Left lung (tissue), 10 donors: ENCODE data around the gene VPS39. TPM values are rescaled to one million over a fixed set of nuclear protein-coding genes. Genes with fewer than 3 reads are reported as not detected.

ENCODE experiments used
- ATAC-seq: fragments of 200-7000 bp; cut with Tn5 transposase; one replicate; pipeline ENCODE4 v1.9.1; 2020; ENCODE audit warnings: moderate library complexity
- DNase-seq, 4 donors: peaks; one replicate each; pipeline ENCODE4 v3.0.0-alpha.2; 2013 to 2020
- H3K27ac ChIP-seq, 2 donors: fragments of 200-600 bp; sonication (generic) in 1 of 2; one replicate each; pipeline versions ENCODE4 v1.5.0 to v1.8.0; 2020 to 2021
- H3K27me3 ChIP-seq, 2 donors: fragments of 200-600 bp; sonication (generic) in 1 of 2; one replicate each; pipeline versions ENCODE4 v1.5.0 to v1.8.0; 2020 to 2021
- H3K36me3 ChIP-seq, 2 donors: fragments of 200-600 bp; sonication (generic) in 1 of 2; one replicate each; pipeline versions ENCODE4 v1.5.0 to v1.8.0; 2020 to 2021
- H3K4me1 ChIP-seq, 2 donors: fragments of 200-600 bp; one replicate each; pipeline ENCODE4 v1.8.0; 2021
- H3K4me3 ChIP-seq, 2 donors: fragments of 200-600 bp; sonication (generic) in 1 of 2; one replicate each; pipeline versions ENCODE4 v1.5.0 to v1.8.0; 2020 to 2021; ENCODE audit warnings: mild to moderate bottlenecking in 1 of 2
- H3K9me3 ChIP-seq, 2 donors: fragments of 200-600 bp; sonication (generic) in 1 of 2; one replicate each; pipeline versions ENCODE4 v1.5.0 to v1.8.0; 2020 to 2021
- intact Hi-C, 2 donors: fragments of 100-400 bp; cut with DNase I; formaldehyde crosslinking; loops; one replicate each; pipeline versions ENCODE4 v1.11.2 to v1.14.2; 2022
- polyA plus RNA-seq, 6 donors: library from polyadenylated mRNA; unstranded; fragments of 120-200 nt; gene quantifications; one replicate each; pipeline ENCODE4 v1.2.1, GENCODE V29; 2013; ENCODE audit not compliant: insufficient read length in 6 of 6
- total RNA-seq, 2 donors: library from RNA; stranded (reverse); fragmentation: NEBNext Ultra II Directional; extraction: Animal tissue kit (Norgen Biotek cat#: 25700); gene quantifications; one replicate each; pipeline ENCODE4 v1.2.1, GENCODE V29; 2021
- TF ChIP-seq, protein P1 (sequence below), 2 donors: fragments of 200-600 bp; sonication (generic) in 1 of 2; IDR thresholded peaks; one replicate each; pipeline versions ENCODE4 v1.5.0 to v1.8.0; 2021; ENCODE audit warnings: antibody characterized with exemption in 2 of 2
- donor health status: DM: no; HTN: yes; CAD: no.
- donor health status: DM: no; HTN: no; CAD: no.

The VPS39 gene
- total and polyA plus RNA-seq, 8 donors: 57.8 to 87.7 (median 81.9) TPM

DNA sequence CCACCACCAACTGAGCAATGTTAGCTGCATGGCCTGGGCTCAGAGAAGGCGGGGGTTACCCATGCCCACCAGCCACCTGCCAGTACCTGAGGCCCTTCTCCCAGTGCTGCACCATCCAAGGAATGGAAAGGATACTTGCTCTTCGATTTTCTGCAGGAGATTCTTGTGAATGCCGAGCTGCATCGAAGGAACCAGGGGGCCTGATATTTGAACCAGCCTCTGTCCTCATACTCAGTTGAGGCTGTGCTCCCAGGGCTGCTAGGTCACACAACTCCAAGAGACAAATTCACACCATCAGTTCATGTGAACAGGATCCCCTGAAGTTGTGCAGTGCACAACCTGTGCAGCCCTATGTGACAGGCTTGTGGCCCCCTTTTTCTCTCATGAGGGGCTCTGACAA is 69.7 kb downstream of the VPS39 start:
- DNase-seq: peak in 1 of 4 donors; percentile 10
- Histone ChIP-seq H3K27me3 (no peaks in the 10 kb centered on the region), H3K9me3 (no peaks in the 10 kb centered on the region), H3K4me3 (no peak overlapping the region), H3K4me1 (no peaks in the 10 kb centered on the region), H3K36me3 (peaks cover 0 to 5% of the 10 kb centered on the region in 2 donors), H3K27ac (no peak overlapping the region)
- peak; percentile 2 for ATAC-seq
- intact Hi-C loops: loop anchor here in 1 of 2 donors (5.0 kb wide), 2 partner anchors 71 to 146 kb away; no protein-coding TSS in a partner anchor
- TF ChIP-seq, protein P1, sequence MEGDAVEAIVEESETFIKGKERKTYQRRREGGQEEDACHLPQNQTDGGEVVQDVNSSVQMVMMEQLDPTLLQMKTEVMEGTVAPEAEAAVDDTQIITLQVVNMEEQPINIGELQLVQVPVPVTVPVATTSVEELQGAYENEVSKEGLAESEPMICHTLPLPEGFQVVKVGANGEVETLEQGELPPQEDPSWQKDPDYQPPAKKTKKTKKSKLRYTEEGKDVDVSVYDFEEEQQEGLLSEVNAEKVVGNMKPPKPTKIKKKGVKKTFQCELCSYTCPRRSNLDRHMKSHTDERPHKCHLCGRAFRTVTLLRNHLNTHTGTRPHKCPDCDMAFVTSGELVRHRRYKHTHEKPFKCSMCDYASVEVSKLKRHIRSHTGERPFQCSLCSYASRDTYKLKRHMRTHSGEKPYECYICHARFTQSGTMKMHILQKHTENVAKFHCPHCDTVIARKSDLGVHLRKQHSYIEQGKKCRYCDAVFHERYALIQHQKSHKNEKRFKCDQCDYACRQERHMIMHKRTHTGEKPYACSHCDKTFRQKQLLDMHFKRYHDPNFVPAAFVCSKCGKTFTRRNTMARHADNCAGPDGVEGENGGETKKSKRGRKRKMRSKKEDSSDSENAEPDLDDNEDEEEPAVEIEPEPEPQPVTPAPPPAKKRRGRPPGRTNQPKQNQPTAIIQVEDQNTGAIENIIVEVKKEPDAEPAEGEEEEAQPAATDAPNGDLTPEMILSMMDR (IDR thresholded peaks at IDR 0.05): no peak

DNA sequence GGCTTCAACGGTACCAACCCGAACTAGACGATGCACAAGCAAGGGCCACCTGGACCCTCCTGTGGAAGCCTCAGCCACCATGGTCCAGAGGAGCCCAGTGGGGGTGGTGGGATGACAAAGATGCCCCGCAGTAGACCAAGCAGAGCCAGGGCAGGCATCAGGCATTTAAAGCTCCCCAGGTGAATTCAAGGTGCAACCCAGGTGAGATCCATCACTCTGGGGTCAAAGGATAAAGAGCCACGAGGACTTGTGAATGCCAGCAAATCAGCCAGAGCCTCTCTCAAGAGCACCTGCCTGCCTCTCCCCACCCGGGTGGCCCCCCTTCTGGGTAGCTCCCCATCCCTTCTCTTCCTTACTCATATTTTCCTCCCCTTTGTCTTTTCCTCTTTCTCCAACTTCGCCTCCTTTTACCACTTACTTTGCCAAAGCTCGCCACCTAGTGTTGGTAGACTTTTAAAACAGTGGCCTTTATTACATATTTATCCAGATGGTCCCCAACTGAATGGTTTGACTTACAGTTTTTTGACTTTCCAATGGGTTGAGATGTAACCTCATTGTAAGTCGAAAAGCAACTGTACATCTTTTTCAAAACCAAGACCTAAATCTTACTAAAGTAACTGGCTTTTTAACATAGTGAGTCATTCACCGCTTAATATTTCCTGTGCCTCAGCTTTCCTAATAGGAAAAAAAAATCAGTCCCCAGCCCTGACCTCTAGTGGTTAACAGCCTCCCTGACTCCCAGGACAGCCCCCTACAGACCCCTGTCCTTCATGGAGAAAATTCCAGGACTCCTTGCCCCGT is 70.4 kb downstream of the VPS39 start:
- Histone ChIP-seq H3K27ac (no peak overlapping the region), H3K27me3 (no peaks in the 10 kb centered on the region), H3K9me3 (no peaks in the 10 kb centered on the region), H3K4me1 (no peaks in the 10 kb centered on the region), H3K36me3 (peaks cover 0 to 5% of the 10 kb centered on the region in 2 donors), H3K4me3 (no peak overlapping the region)
- TF ChIP-seq, protein P1 (IDR thresholded peaks at IDR 0.05): peak; percentile 37 to 42
- ATAC-seq (peak; percentile 49), DNase-seq (peak in 1 of 4 donors; percentile 47)
- intact Hi-C loops: loop anchor here in 1 of 2 donors (5.0 kb wide), 2 partner anchors 70 to 145 kb away; no protein-coding TSS in a partner anchor

DNA sequence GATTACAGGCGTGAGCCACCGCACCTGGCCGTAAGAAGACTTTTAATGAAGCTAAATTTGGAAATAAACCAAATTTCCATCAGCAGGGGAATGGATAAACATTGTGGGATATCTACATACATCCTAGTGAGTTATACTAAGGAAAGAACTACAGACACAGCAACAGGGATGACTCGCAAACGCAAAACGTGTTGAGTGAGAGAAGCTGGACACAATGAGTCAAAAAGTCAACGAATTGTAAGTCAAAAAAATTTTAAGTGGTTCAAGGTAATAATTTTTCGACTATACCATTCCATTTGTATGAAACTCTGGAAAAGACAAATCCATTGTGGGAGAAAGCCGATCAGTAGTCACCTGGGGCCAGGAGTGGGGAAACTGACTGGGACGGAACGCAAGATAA is 71.6 kb downstream of the VPS39 start:
- H3K9me3 ChIP-seq: no peaks in the 10 kb centered on the region
- intact Hi-C loops: loop anchor here in 1 of 2 donors (5.0 kb wide), 2 partner anchors 69 to 144 kb away; no protein-coding TSS in a partner anchor
- H3K36me3 ChIP-seq: no peaks in the 10 kb centered on the region
- H3K27me3 ChIP-seq: no peaks in the 10 kb centered on the region
- ATAC-seq (no peak), DNase-seq (no peak)
- H3K27ac ChIP-seq: no peak overlapping the region
- no peaks in the 10 kb centered on the region for H3K4me1 ChIP-seq
- no peak overlapping the region for H3K4me3 ChIP-seq
- TF ChIP-seq, protein P1 (IDR thresholded peaks at IDR 0.05): no peak

DNA sequence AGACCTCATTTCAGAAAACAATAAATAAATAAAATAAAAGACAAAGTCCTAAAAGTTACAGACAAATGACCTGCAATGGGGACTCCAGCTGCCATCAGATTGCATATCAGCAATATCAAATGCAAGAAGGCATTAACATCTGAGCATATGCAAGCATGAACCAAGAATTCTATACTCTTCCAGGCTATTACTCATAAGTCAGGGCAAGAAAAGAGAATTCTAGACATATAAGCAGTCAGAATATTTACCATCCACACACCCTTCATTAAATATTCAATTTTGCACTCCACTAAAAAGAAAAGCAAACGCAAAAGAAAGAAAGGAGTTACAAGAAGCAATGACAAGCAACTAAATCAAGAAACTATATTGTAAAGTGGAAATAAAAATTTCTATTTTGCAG is 72.8 kb downstream of the VPS39 start:
- TF ChIP-seq, protein P1 (IDR thresholded peaks at IDR 0.05): no peak
- no peaks in the 10 kb centered on the region for H3K4me1 ChIP-seq
- H3K27ac ChIP-seq: no peak overlapping the region
- intact Hi-C loops: loop anchor here in 1 of 2 donors (5.0 kb wide), 2 partner anchors 68 to 143 kb away; no protein-coding TSS in a partner anchor
- no peaks in the 10 kb centered on the region for H3K9me3 ChIP-seq
- H3K27me3 ChIP-seq: no peaks in the 10 kb centered on the region
- no peak for DNase-seq
- ATAC-seq: no peak
- H3K4me3 ChIP-seq: no peak overlapping the region
- no peaks in the 10 kb centered on the region for H3K36me3 ChIP-seq

DNA sequence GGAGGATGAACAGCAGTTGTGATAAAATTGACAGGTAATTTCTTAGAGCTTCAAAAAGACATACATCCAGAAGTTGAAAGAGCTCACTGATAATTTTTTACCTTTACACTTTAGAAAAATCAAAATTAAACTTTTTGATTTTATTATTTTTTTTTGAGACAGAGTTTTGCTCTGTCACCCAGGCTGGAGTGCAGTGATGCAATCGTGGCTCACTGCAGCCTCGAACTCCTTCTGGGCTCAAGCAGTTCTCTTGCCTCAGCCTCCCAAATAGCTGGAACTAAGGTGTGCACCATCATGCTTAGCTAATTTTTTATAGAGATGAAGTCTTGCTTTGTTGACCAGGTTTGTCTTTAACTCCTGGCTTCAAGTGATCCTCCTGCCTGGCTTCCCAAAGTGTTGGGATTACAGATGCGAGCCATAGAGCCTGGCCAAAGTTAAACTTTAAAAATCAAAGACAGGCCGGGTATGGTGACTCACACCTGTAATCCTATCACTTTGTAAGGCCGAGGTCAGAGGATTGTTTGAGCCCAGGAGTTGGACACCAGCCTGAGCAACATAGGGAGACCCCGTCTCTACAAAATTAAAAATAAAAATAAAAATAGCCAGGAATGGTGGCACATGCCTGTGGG is 73.4 kb downstream of the VPS39 start:
- Histone ChIP-seq H3K4me3 (no peak overlapping the region), H3K27ac (no peak overlapping the region), H3K36me3 (no peaks in the 10 kb centered on the region), H3K27me3 (no peaks in the 10 kb centered on the region), H3K9me3 (no peaks in the 10 kb centered on the region), H3K4me1 (no peaks in the 10 kb centered on the region)
- TF ChIP-seq, protein P1 (IDR thresholded peaks at IDR 0.05): no peak
- no peak for DNase-seq
- intact Hi-C loops: loop anchor here in 1 of 2 donors (5.0 kb wide), 2 partner anchors 67 to 142 kb away; no protein-coding TSS in a partner anchor
- ATAC-seq: no peak
